Raji (cell line): ENCODE data around the gene RBM15B.

Source experiments
- POLR2A ChIP-seq: IDR thresholded peaks from 2 replicates; pipeline ENCODE4 v1.6.1; 2011; ENCODE audit warnings: low read depth, low read length, control low read depth; ENCODE audit not compliant: insufficient read depth

RBM15B gene

DNA sequence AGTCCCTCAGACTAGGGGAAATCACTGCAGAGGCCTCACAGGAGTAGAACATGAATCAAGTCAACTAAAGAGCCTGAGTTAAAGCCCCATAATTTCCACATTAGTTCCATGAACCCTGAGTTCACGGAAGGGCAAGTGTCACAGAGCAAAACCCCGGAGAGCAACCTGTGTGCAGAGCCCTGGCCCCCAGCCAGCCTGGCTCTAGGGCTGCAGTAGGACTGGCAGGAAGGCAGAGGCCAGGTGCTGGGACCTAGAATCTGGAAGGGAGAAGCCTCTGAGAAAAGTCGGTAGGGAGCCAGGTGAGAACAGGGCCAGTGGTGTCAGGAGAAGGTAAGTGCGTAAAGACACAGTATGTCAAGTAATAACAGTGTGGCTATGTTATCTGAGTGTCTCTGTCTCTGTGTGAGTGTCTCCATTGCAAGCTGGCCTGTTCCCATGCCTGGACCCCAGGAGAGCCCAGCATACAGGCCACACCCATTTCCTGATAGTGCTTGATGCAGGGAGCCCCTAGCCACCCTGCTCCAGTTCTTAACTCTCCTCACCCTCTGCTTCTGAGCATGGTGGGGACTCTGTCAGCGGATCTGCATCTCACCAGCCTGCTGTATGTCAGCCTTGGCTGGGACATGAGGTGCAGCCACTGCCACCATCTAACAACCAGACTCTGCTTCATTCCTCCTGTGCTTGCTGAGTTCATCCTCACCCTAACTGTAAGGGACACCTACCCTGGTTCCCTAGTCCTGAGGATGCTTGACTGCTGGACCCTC, 17.2 kb upstream of the RBM15B start:
- TF ChIP-seq POLR2A, result no peak

DNA sequence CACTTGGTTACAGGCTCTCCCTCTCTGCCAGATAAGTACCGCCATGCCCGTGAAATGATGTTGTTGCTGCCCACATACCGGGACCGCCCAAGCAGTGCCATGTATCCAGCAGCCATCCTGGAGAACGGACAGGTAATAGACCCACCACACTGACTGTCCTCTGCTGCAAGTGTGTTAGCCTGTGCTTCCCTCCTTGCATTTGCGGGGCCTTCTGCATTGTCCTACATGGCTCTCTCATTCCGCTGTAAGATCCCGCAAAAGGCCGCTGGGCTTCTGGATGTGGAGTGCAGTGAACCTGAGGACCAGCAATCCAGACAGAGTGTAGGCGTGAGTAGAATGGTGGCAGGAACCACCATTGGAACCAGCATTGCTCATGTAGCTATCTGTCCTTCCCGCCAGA, 16.6 kb upstream of the RBM15B start:
- TF ChIP-seq POLR2A, result no peak

DNA sequence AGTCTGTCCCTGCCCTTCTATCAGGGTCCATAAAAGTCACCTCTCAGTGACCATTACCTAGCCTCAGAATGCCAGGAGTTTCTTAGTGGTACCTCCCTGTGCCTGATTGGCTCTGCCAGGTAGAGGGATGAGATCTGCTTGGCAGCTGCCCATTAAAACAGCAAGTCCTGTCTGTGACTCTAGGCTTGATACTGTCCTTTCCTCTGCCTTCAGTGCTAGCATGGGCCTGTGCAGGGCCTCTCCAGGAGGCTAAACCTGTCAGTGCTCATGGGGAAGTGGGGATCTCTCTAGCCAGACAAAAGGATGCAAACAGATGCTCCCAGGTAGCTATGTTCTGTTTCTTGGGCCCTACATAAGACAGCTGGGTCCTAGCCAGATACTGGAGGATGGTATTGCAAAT, 15.9 kb upstream of the RBM15B start:
- no peak for TF ChIP-seq POLR2A

DNA sequence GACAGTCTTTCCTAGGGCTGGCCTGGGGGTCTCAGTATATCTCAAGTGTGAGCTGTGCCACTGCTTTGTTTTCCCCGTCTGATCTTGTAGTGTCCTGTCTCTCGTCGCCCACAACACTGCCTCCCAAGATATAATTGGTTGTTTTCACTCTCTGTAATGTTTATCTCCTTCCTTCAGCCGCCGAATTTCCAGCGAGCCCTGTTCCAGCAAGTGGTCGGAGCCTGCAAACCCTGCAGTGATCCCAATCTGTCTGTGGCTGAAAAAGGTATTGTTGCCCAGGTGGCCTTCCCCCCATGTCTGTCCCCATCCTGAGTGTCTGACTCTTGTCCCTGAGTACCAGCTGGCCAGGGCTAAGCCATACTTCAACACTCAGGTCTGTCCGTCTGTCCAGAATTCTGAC, 15.5 kb upstream of the RBM15B start:
- no peak for TF ChIP-seq POLR2A

DNA sequence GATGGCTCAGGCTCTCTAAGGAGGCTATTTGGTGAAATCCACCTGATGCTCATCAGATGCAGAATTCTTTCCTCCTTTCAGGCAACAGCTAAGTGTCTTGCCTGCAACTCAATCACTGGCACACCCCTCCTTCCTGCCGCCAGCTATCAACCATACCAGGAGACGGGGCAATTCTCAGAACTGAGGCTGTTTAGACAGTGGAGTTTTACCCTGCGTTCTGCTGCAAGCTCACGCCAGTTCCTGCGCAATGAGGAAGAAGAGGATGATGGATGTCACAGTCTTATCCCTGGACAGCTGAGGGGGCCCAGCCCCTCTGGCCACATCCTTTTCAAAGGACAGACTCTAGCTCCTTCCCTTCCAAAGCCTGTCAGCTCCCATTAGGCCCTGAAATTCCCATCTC, 13.0 kb upstream of the RBM15B start:
- no peak for TF ChIP-seq POLR2A

DNA sequence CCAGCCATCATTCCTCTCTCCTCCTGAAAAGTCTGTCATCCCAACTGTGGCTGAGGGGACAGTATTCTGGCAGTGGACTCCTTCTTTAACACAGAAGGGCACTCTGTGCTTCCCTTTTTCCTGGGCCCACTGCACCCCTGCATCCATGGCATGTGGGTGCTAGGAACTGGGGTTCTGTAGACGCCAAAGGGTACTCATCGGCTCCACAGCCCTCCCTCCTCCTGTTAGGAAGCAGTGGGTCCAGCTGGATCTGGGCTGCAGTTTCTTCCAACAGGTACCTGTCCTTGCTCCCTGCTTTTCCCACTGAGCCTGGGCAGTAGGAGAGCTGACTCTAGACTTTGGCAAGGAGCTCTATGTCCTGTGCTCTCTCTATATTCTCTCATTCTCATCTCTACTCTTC, 12.4 kb upstream of the RBM15B start:
- TF ChIP-seq POLR2A, result no peak

DNA sequence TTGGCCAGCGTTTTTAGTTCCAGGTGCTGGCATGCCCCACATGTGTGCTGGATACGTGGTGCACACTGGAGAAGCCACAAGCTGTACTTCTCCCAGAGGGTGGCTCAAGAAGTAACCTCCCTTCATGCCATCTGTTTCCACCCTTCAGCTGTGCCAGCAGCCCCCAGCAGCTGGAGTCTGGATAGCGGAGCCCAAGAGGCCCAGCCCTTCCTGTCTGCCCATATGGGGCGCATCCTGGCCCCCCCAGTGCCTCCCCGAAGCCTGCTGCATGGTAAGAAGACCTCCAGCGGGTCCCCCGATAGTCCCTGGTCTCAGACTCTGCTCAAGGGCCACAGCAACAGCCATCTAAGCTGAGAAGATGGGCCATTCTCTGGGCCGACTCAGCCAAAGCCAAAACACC, 11.8 kb upstream of the RBM15B start:
- TF ChIP-seq POLR2A, result no peak

DNA sequence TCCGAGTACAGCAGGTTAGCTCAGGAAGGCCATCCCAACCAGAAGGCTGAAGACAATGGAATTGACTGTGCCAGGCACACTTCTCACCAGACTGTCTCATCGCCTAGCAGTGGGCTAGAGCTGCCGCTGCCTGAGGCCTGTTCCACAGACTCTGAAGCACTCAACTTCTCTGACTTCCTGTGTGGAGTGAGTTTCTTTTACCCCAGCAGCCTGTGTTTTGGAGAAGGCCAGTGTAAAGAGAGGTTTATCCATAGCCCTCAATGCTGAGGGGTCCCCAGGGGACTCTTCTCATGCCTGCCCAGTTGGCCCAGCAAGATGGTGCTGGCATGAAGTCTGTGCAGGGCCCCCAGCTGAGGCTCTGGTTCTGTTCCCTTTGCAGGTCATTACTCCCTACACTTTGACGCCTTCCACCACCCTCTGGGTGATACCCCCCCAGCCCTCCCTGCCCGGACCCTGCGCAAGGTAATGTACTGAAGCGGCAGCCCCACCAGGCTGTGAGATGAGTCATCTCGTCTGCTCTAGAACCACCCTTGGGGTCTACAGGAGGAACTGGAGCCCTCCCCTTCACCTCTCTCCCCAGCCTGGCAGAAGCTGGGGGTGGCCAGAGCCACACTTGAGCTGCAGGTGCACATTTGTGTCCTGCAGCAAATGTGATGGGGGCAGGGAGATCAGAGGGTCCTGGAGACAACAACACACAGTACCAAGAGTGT, 11.2 kb upstream of the RBM15B start:
- TF ChIP-seq POLR2A, result no peak

DNA sequence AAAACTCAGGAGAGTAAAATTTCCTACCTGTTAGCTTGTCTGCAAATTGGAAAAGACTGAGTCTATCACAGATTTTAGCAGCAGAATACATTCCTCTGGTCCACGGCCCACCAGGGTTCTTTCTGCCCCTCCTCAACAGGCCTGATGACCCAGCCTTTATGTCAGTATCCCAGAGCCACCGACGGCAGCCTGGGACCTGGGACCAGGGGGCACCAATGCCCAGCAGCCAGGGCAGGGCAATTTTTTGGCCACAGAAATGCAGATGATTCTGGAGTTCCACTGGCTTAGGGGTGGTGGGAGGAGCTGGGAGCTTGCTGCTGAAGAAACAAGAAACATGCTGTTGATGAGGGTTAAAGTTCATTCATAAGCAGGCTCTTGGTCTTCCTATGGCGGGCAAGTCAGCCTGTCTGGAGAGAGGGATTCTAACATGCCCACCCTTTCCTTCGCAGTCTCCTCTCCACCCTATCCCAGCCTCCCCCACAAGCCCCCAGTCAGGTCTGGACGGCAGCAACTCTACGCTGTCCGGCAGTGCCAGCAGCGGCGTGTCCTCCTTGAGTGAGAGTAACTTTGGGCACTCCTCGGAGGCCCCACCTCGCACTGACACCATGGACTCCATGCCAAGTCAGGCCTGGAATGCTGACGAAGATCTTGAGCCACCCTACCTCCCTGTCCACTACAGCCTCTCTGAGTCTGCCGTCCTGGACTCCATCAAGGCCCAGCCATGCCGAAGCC, 10.3 kb upstream of the RBM15B start:
- no peak for TF ChIP-seq POLR2A

DNA sequence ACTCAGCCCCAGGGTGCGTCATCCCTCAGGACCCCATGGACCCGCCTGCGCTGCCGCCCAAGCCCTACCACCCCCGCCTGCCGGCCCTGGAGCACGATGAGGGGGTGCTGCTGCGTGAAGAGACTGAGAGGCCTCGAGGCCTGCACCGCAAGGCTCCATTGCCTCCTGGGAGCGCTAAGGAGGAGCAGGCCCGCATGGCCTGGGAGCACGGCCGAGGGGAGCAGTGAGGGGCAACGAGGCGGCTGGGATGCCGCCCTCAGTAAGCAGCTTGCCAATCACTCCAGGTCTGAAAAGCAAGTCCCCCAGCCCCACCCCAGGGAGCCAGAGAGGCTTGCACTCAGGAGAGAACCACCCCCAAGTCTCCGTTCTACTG, 9.8 kb upstream of the RBM15B start:
- no peak for TF ChIP-seq POLR2A

DNA sequence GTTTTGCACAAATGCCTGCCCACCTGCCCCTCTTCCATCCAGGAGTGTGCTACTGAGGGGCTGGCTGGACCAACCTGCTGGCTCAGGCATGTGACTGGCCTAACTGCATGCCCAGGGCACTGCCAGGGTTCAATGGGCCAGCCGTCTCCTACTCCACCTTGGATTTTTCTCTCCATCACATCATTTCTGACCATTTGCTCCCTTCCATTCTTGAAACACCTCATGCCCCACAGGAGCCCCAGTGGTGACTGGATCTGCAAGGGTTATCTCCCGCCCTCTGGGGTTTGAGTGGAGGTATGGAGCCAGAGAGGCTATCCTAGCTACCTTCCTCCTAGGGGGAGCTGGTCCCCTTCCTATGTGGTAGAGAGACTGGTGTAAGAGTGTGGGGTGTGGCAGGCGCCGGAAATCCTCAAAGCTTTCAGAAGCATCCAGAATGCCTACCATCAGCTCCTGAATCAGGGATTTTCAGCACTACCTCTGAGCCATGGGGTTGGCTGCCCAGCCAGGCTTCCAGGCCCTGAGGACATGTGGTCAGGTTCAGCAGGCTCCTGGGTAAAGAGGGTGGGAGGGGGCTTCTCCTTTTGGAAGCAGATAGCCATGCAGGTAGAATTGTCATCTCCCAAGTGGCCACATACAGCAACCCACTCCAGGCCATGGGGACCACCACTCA, 8.9 kb upstream of the RBM15B start:
- TF ChIP-seq POLR2A, result peak; percentile 15; the same call in 1 of the 2 replicates

DNA sequence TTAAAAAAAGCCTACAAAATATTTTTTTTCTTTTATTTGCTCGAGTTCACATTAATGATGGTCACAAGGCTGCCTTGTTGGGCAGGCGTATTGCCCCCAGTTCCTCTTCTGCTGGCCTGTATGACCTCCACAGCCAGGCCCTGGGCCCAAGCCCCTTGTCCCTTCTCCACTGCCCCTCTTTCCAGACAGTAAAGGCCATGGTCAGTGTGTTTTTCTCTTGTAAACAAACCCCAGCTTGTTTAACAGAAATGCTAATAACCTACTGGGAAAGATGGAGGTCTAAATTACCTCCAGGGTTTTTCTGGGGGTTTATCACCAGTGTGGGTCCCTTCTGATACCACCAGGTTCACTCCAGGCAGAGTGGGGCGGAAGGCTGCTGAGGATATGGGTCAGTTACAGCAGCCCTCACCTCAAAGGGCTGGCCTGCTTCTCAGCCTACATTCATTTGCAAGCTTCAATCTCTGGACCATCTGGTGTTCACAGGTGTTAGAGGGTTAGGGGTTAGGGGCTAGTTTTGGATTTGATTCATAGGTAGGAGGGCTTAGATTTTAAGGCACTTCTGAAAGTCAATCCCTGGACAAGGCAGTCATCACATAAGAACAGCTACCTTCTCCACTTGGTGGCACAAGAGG, 8.0 kb upstream of the RBM15B start:
- TF ChIP-seq POLR2A, result no peak

DNA sequence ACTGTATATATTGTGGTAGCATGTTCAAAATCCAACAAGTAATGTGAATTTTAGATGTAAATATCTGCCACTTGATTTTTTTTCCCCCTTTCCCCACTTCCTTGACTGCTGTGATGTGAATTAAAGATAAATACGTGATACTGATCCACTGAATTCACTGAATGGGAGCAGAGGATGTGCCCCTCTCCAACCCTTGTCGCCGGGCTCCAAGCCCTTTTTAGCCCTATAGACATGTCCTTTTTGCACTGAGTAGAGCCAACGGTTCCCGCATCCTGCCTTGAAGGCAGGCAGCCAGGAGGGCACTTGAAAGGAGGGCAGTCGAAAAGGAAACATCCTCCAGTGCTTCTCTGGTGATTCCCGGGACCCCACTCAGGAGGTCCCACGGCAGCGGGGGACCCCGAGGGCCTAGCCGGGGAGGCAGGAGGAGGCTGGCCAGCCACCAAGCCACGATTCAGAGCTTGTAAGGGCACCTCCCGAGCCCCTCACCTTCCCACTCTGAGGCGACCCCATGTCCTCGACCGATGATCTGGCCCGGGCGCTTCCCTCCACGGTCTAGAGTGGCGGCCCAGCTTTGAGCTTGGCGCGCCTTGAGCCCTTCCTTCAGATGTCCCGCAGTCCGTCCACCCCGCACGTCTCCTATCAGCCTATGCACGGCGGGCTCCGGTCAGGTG, 6.9 kb upstream of the RBM15B start:
- no peak; the same call in 1 of the 2 replicates for TF ChIP-seq POLR2A

DNA sequence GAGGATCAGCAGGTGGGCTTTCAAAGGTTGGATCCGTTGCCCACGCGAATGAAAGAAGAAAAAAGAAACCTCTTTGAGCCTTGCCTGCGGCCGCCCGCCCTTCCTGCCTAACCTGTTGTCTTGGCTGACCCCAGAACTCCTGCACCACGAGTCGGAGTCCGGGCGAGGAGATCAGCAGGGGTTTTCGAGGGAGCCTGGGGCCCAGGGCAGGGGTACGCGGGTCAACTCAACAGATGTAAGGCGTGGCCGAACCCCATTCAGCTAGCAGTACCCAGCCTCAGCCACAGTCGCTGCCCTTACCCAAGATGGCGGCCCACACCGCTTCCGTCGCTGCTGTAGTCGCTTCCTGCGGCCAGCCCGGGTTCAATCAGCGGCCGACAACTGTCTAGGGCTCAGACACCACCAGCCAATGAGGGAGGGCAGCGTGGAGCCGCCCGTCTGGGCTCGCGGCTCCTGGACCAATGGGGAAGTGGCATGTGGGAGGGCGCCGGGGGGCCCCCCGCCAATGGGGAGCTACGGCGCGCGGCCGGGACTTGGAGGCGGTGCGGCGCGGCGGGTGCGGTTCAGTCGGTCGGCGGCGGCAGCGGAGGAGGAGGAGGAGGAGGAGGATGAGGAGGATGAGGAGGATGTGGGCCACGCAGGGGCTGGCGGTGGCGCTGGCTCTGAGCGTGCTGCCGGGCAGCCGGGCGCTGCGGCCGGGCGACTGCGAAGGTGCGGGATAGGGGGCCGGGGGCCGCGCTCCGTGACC, 6.2 kb upstream of the RBM15B start, which contains the start of gene MANF:
MANF (plus strand) TSS at position 566 of the 748 bp plus-strand sequence; CDS start at position 618, 52 bp downstream.
- peak; percentile 88 for TF ChIP-seq POLR2A
